GM23248 (cell line): ENCODE measurements around the gene SCAF4. TPM values are rescaled to one million over a fixed set of nuclear protein-coding genes. Genes with fewer than 3 reads are reported as not detected.

Source experiments
- DNase-seq: peaks from one replicate; pipeline ENCODE4 v3.0.0-alpha.2; 2015
- H2AFZ ChIP-seq: fragments of 200-600 bp; sonication (generic); 2 replicates; pipeline ENCODE4 v1.6.1; 2016; ENCODE audit warnings: antibody characterized with exemption
- H3F3A ChIP-seq: fragments of 200-600 bp; sonication (generic); 2 replicates; pipeline ENCODE4 v1.6.1; 2016; ENCODE audit warnings: mild to moderate bottlenecking, antibody characterized with exemption, mixed run types; ENCODE audit not compliant: insufficient read depth
- H3K27ac ChIP-seq: fragments of 200-600 bp; sonication (generic); 2 replicates; pipeline ENCODE4 v1.5.1; 2016; ENCODE audit warnings: mild to moderate bottlenecking
- H3K27me3 ChIP-seq: fragments of 200-600 bp; sonication (generic); replicated peaks from 2 replicates; pipeline ENCODE4 v1.6.1; 2016; ENCODE audit warnings: mild to moderate bottlenecking; ENCODE audit not compliant: insufficient read depth
- H3K36me3 ChIP-seq: fragments of 200-600 bp; sonication (generic); 2 replicates; pipeline ENCODE4 v1.6.1; 2016; ENCODE audit warnings: low read depth, mild to moderate bottlenecking
- H3K4me1 ChIP-seq: fragments of 200-600 bp; sonication (generic); 2 replicates; pipeline ENCODE4 v1.6.1; 2016; ENCODE audit warnings: mild to moderate bottlenecking; ENCODE audit not compliant: insufficient read depth
- H3K4me2 ChIP-seq: fragments of 200-600 bp; sonication (generic); one replicate; pipeline ENCODE4 v1.6.1; 2016; ENCODE audit warnings: mild to moderate bottlenecking; ENCODE audit not compliant: unreplicated experiment
- H3K4me3 ChIP-seq: fragments of 200-600 bp; sonication (generic); 2 replicates; pipeline ENCODE4 v1.5.1; 2016; ENCODE audit warnings: mild to moderate bottlenecking
- H3K79me2 ChIP-seq: fragments of 200-600 bp; sonication (generic); 2 replicates; pipeline ENCODE4 v1.6.1; 2016; ENCODE audit warnings: mild to moderate bottlenecking; ENCODE audit not compliant: insufficient read depth
- H3K9ac ChIP-seq: fragments of 200-600 bp; sonication (generic); 2 replicates; pipeline ENCODE4 v1.6.1; 2016; ENCODE audit warnings: mild to moderate bottlenecking
- H3K9me2 ChIP-seq: fragments of 200-600 bp; sonication (generic); 2 replicates; pipeline ENCODE4 v1.6.1; 2016; ENCODE audit warnings: mixed run types, mild to moderate bottlenecking, moderate library complexity; ENCODE audit not compliant: insufficient read depth
- H3K9me3 ChIP-seq: fragments of 200-600 bp; sonication (generic); one replicate; pipeline ENCODE4 v1.6.1; 2017; ENCODE audit warnings: low read depth
- H4K20me1 ChIP-seq: fragments of 200-600 bp; sonication (generic); 2 replicates; pipeline ENCODE4 v1.6.0; 2016; ENCODE audit not compliant: insufficient read depth
- EZH2 ChIP-seq: fragments of 200-600 bp; sonication (generic); IDR thresholded peaks from 2 replicates; pipeline ENCODE4 v1.6.1; 2018; ENCODE audit warnings: antibody characterized with exemption, mild to moderate bottlenecking; ENCODE audit not compliant: insufficient read depth, poor library complexity, severe bottlenecking
- EZH2phosphoT487 ChIP-seq: fragments of 200-600 bp; sonication (generic); IDR thresholded peaks from 2 replicates; pipeline ENCODE4 v1.6.1; 2018; ENCODE audit warnings: antibody characterized with exemption, moderate library complexity, mild to moderate bottlenecking, low read depth; ENCODE audit not compliant: insufficient read depth
- WGBS, 2 experiments: methylation state at CpG; one replicate each; pipeline ENCODE4 v1.1.6; 2015 to 2017; ENCODE audit warnings: low lambda C conversion rate in 2 of 2, low coverage in 1 of 2; ENCODE audit errors: missing lambda C conversion rate in 2 of 2; 5-methylcytosine and 5-hydroxymethylcytosine counted together
- in situ Hi-C: fragments of 300-500 bp; cut with MboI; formaldehyde crosslinking; loops from 2 replicates; pipeline ENCODE4 v1.15.0; 2020
- polyA plus RNA-seq: library from polyadenylated mRNA; unstranded; fragments of >200 nt; fragmentation: Nextera tagmentation; extraction: Ambion mirVana; gene quantifications from 2 replicates; pipeline ENCODE4 v1.2.1, GENCODE V29; 2016
- total RNA-seq: library from RNA; depleted of rRNA; stranded (reverse); fragments of >200 nt; shearing (Covaris generic); gene quantifications from 2 replicates; pipeline ENCODE4 v1.2.3, GENCODE V29; 2014

SCAF4 gene
- total and polyA plus RNA-seq, 2 experiments from 2014 or later: 3.2 to 19.4 TPM

- Histone ChIP-seq H3K4me2 (no peak overlapping the region), H3K79me2 (peaks cover 7% of the 10 kb centered on the region), H3F3A (peaks cover 31% of the 10 kb centered on the region), H3K9ac (no peak overlapping the region), H3K9me2 (no peaks in the 10 kb centered on the region), H3K36me3 (no peaks in the 10 kb centered on the region), H3K27me3 (no peaks in the 10 kb centered on the region), H3K9me3 (no peaks in the 10 kb centered on the region), H3K4me1 (peaks cover 27% of the 10 kb centered on the region), H4K20me1 (peaks cover 2% of the 10 kb centered on the region; the same call in 1 of the 2 replicates), H3K4me3 (no peak overlapping the region), H2AFZ (no peak overlapping the region), H3K27ac (no peak overlapping the region)
- WGBS, 2 experiments: 83 to 85% methylated on average over 4 of the region's 4 CpGs
- in situ Hi-C loops: no loop called here
- no peak for TF ChIP-seq EZH2phosphoT487
- TF ChIP-seq EZH2: no peak
- DNase-seq: no peak
These were observed 3.6 kb upstream of the SCAF4 start for GRCh38 chr21:31735511-31735992.

GRCh38 chr21:31733551-31734149 lies 1.7 kb upstream of the SCAF4 start:
- in situ Hi-C loops: no loop called here
- Histone ChIP-seq H3K27ac (no peak overlapping the region), H4K20me1 (peaks cover 20% of the 10 kb centered on the region; the same call in 1 of the 2 replicates), H3F3A (peaks cover 45% of the 10 kb centered on the region), H3K27me3 (no peaks in the 10 kb centered on the region), H3K4me3 (no peak overlapping the region), H3K4me2 (peak overlapping the region; percentile 98), H3K9ac (no peak overlapping the region), H3K79me2 (peaks cover 26% of the 10 kb centered on the region), H3K4me1 (peaks cover 42% of the 10 kb centered on the region), H3K36me3 (no peaks in the 10 kb centered on the region), H3K9me3 (no peaks in the 10 kb centered on the region), H3K9me2 (no peaks in the 10 kb centered on the region), H2AFZ (peak overlapping the region; percentile 94)
- 43 to 45% methylated on average over 6 of the region's 6 CpGs for WGBS, 2 experiments
- TF ChIP-seq EZH2phosphoT487 (no peak), EZH2 (no peak)
- DNase-seq: peak; percentile 30

GRCh38 chr21:31732597-31733550 lies 956 bp upstream of the SCAF4 start:
- no peaks in the 10 kb centered on the region for H3K9me2 ChIP-seq
- H3K4me3 ChIP-seq: peak overlapping the region; percentile 83
- peaks cover 38% of the 10 kb centered on the region for H3K4me1 ChIP-seq
- TF ChIP-seq EZH2 (no peak), EZH2phosphoT487 (no peak)
- peak; percentile 41 for DNase-seq
- peak overlapping the region; percentile 82 for H3K9ac ChIP-seq
- no peaks in the 10 kb centered on the region for H3K9me3 ChIP-seq
- WGBS, 2 experiments: 14 to 16% methylated on average over 20 of the region's 20 CpGs
- peaks cover 37% of the 10 kb centered on the region for H3F3A ChIP-seq
- peaks cover 20% of the 10 kb centered on the region; the same call in 1 of the 2 replicates for H4K20me1 ChIP-seq
- peak overlapping the region; percentile 77 for H3K27ac ChIP-seq
- peak overlapping the region; percentile 94 for H2AFZ ChIP-seq
- peaks cover 33% of the 10 kb centered on the region for H3K79me2 ChIP-seq
- no peaks in the 10 kb centered on the region for H3K36me3 ChIP-seq
- H3K27me3 ChIP-seq: no peaks in the 10 kb centered on the region
- in situ Hi-C loops: no loop called here
- H3K4me2 ChIP-seq: peak overlapping the region; percentile 98

- Histone ChIP-seq H3K4me1 (peaks cover 31% of the 10 kb centered on the region), H3K9me2 (no peaks in the 10 kb centered on the region), H2AFZ (peak overlapping the region; percentile 72), H3K27me3 (no peaks in the 10 kb centered on the region), H3K4me3 (peak overlapping the region; percentile 83), H3K9ac (peak overlapping the region; percentile 89), H4K20me1 (peaks cover 20% of the 10 kb centered on the region; the same call in 1 of the 2 replicates), H3K36me3 (no peaks in the 10 kb centered on the region), H3K79me2 (peaks cover 50% of the 10 kb centered on the region), H3K4me2 (peak overlapping the region; percentile 98), H3K27ac (peak overlapping the region; percentile 79), H3F3A (peaks cover 31% of the 10 kb centered on the region), H3K9me3 (no peaks in the 10 kb centered on the region)
- 1% methylated on average over 52 to 81 of the region's 86 CpGs for WGBS, 2 experiments
- DNase-seq: peak; percentile 74
- TF ChIP-seq EZH2 (no peak), EZH2phosphoT487 (no peak)
- in situ Hi-C loops: no loop called here
These were observed 662 bp downstream of the SCAF4 start for GRCh38 chr21:31731056-31731856.
